A549 treated with AZD2906 at 1 μM for 4 hours (cell line): ENCODE results near the gene PSMD9. TPM values are rescaled to one million over a fixed set of nuclear protein-coding genes. Genes with fewer than 3 reads are reported as not detected.

Experiments
- total RNA-seq: library from RNA; stranded (reverse); fragments of 200-300 nt; extraction: Qiagen RNA extraction; gene quantifications from 5 replicates; pipeline ENCODE4 v1.2.3, GENCODE V29; 2022

PSMD9 gene, protein sequence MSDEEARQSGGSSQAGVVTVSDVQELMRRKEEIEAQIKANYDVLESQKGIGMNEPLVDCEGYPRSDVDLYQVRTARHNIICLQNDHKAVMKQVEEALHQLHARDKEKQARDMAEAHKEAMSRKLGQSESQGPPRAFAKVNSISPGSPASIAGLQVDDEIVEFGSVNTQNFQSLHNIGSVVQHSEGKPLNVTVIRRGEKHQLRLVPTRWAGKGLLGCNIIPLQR
- total RNA-seq = 127 to 171 TPM (median 128 TPM) in 5 replicates

DNA sequence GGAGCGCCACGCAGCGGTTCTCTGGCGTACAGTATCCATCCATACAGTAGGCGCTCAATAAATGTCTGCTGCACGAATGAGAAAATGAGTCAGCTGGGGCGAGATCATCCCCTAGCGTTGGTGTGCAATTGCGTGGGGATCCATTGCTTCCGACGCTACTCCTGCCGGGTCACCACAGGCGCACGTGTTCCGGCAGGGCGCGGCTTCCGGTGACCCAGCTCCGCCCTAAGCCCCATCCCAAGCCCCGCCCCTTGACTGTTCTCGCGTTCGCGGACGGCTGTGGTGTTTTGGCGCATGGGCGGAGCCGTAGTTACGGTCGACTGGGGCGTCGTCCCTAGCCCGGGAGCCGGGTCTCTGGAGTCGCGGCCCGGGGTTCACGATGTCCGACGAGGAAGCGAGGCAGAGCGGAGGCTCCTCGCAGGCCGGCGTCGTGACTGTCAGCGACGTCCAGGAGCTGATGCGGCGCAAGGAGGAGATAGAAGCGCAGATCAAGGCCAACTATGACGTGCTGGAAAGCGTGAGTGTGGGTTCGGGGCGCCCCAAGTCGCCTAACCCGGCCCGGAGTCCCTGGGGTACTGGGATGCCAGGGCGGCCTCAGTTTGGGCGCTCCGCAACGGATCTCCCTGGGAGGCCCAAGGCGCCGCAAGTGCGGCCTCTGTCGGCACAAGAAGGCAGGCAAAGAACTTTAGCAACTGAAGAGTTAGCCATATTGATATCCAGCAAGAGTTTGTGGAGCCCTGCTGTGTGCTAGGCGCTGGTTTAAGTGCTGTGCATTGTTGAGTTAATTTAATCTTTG is at the start of gene PSMD9:
Gene PSMD9 (plus strand): TSS at position 313 of the 796 bp plus-strand sequence. CDS start 67 bp downstream, at position 380.

GRCh38 chr12:121858662-121859572 is 29.7 kb upstream of the PSMD9 start, which contains the start of gene HPD:
TSS of gene HPD (minus strand) at chr12:121858859. CDS start at chr12:121858823, 36 bp downstream.

GRCh38 chr12:121917950-121918678 is 29.5 kb downstream of the PSMD9 start, which contains the start of gene CFAP251:
TSS of gene CFAP251 (plus strand) at chr12:121918592. CDS start at chr12:121921306, 2,714 bp downstream.

Other genes with a start within 250 kb of the PSMD9 start
- 0.15 to 0.27 TPM (median 0.23 TPM) in 5 replicates for gene MORN3, start 219.1 kb upstream of the PSMD9 start, total RNA-seq
- gene TMEM120B, start 176.0 kb upstream of the PSMD9 start, total RNA-seq = 11.7 to 16.9 TPM (median 16.0 TPM) in 5 replicates
- 76.7 to 89.2 TPM (median 85.4 TPM) in 5 replicates for gene RHOF, start 95.1 kb upstream of the PSMD9 start, total RNA-seq
- gene SETD1B, start 84.8 kb upstream of the PSMD9 start, total RNA-seq = 9.7 to 12.6 TPM (median 10.9 TPM) in 5 replicates
- gene HPD, start 29.9 kb upstream of the PSMD9 start, total RNA-seq = 1.5 to 2.2 TPM (median 2.0 TPM) in 5 replicates
- gene CFAP251, start 29.8 kb downstream of the PSMD9 start, total RNA-seq = 1.1 to 2.2 TPM (median 1.5 TPM) in 5 replicates
- gene BCL7A, start 133.1 kb downstream of the PSMD9 start, total RNA-seq = 9.7 to 12.4 TPM (median 10.8 TPM) in 5 replicates
- gene MLXIP, start 190.0 kb downstream of the PSMD9 start, total RNA-seq = 32.0 to 43.9 TPM (median 40.9 TPM) in 5 replicates